ENCODE measurements around the gene VPS37C. TPM values are rescaled to one million over a fixed set of nuclear protein-coding genes. Genes with fewer than 3 reads are reported as not detected.

The VPS37C gene
- total RNA-seq, 1 experiment from 2014 or later, result 32.7 TPM

DNA sequence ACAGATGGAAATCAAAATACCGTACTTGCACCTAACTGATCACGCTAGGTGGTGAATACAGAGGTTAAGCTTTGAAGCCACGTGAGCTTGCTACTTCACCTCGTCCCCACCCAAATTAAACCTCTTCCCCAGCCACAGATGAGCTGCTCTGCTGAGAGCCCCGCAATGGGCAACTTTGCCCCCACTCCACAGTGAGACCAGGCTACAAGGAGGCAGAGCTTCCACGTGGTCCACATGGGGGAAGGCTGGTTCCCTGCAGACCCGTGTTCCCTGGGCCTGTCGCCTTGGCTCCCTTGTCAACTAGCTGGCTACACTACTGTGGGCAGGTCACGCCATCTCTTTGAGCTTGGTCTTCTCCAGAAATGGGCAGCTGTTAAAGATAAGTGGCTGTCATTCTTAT lies 48.0 kb downstream of the VPS37C start:
- Histone ChIP-seq H3K36me3 (ENCODE audit: insufficient read depth, low read length, poor library complexity, severe bottlenecking) (no peaks in the 10 kb centered on the region), H3K9me3 (ENCODE audit: low read depth, low read length, poor library complexity, severe bottlenecking) (no peaks in the 10 kb centered on the region), H3K4me3 (ENCODE audit: low read depth, low read length, poor library complexity, severe bottlenecking) (no peak overlapping the region), H3K27ac (ENCODE audit: low read depth, low read length, poor library complexity, severe bottlenecking) (no peak overlapping the region), H3K4me1 (ENCODE audit: insufficient read depth, low read length, poor library complexity, severe bottlenecking) (no peaks in the 10 kb centered on the region), H3K27me3 (replicated peaks; ENCODE audit: insufficient read depth, low read depth, low read length, poor library complexity) (no peaks in the 10 kb centered on the region)
- no TSS peak for BruUV-seq (replicated peaks)
- ChIA-PET POLR2A (ENCODE audit: low non-redundant PET) (no interaction called here), CTCF (no interaction called here)
- TF ChIP-seq, protein P1, sequence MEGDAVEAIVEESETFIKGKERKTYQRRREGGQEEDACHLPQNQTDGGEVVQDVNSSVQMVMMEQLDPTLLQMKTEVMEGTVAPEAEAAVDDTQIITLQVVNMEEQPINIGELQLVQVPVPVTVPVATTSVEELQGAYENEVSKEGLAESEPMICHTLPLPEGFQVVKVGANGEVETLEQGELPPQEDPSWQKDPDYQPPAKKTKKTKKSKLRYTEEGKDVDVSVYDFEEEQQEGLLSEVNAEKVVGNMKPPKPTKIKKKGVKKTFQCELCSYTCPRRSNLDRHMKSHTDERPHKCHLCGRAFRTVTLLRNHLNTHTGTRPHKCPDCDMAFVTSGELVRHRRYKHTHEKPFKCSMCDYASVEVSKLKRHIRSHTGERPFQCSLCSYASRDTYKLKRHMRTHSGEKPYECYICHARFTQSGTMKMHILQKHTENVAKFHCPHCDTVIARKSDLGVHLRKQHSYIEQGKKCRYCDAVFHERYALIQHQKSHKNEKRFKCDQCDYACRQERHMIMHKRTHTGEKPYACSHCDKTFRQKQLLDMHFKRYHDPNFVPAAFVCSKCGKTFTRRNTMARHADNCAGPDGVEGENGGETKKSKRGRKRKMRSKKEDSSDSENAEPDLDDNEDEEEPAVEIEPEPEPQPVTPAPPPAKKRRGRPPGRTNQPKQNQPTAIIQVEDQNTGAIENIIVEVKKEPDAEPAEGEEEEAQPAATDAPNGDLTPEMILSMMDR (conservative IDR thresholded peaks at IDR 0.05; ENCODE audit: low read depth, low read length), result no peak
- TF ChIP-seq EZH2 (IDR thresholded peaks at IDR 0.05; ENCODE audit: borderline replicate concordance, low read depth, low read length, poor library complexity, severe bottlenecking), result no peak
- DNase-seq (ENCODE audit: low spot score), result no peak
- intact Hi-C loops (cut with micrococcal nuclease; ENCODE audit: unreplicated experiment), result no loop called here

DNA sequence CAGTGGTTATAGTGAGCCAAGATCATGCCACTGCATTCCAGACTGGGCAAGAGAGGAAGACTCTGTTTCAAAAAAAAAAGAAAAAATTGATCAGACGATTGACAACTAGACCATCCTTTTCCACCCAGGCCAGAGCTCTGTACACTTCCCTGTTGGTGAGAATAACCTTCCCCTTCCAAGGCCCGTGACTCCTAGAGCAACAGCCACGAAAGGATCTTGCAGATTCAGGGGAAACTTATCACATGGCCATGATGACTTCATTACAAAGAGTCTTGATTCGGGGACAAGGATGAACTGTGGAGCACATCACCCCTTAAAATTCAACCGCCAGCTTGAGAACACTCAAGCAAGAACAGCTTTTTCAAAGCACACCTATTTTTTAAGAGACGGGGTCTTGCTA lies 48.7 kb downstream of the VPS37C start:
- Histone ChIP-seq H3K36me3 (ENCODE audit: insufficient read depth, low read length, poor library complexity, severe bottlenecking) (no peaks in the 10 kb centered on the region), H3K4me1 (ENCODE audit: insufficient read depth, low read length, poor library complexity, severe bottlenecking) (no peaks in the 10 kb centered on the region), H3K4me3 (ENCODE audit: low read depth, low read length, poor library complexity, severe bottlenecking) (no peak overlapping the region), H3K27ac (ENCODE audit: low read depth, low read length, poor library complexity, severe bottlenecking) (no peak overlapping the region), H3K9me3 (ENCODE audit: low read depth, low read length, poor library complexity, severe bottlenecking) (no peaks in the 10 kb centered on the region), H3K27me3 (replicated peaks; ENCODE audit: insufficient read depth, low read depth, low read length, poor library complexity) (no peaks in the 10 kb centered on the region)
- POLR2A ChIA-PET (ENCODE audit: low non-redundant PET), result no interaction called here
- no TSS peak for BruUV-seq (replicated peaks)
- TF ChIP-seq, protein P1 (conservative IDR thresholded peaks at IDR 0.05; ENCODE audit: low read depth, low read length), result no peak
- intact Hi-C loops (cut with micrococcal nuclease; ENCODE audit: unreplicated experiment), result no loop called here
- DNase-seq (ENCODE audit: low spot score), result no peak
- CTCF ChIA-PET, result no interaction called here

DNA sequence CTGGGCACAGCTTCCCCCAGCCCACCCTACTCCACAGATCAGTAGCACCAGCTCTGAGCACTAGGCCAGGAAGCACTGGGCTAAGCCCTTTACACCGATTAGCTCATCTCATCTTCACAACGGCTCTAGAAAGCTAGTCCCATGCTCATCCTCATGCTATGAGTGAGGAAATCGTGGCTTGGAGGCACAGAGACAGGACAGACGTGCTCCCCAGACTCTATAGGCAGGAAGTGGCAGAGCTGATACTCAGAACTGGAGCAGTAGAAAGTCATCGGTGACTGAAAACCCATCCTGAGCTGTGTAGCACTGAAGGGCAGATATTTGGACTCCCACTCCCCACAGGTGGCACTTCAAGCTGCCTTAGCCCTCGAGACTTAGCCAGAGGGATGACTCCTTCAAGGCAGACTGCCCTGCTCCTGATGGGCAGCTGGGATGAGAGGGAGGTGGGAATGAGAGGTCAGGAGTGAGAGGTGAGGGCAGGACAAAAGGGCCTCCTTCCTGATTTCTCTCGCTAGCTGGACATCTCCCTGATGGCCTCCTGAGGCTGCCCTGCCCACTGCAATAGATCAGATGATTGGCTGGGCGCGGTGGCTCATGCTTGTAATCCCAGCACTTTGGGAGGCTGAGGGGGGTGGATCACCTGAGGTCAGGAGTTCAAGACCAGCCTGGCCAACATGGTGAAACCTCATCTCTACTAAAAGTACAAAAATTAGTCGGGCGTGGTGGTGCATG lies 49.3 kb downstream of the VPS37C start:
- H3K9me3 ChIP-seq (ENCODE audit: low read depth, low read length, poor library complexity, severe bottlenecking), result no peaks in the 10 kb centered on the region
- H3K36me3 ChIP-seq (ENCODE audit: insufficient read depth, low read length, poor library complexity, severe bottlenecking), result no peaks in the 10 kb centered on the region
- no peak for DNase-seq (ENCODE audit: low spot score)
- no peak for TF ChIP-seq EZH2 (IDR thresholded peaks at IDR 0.05; ENCODE audit: borderline replicate concordance, low read depth, low read length, poor library complexity, severe bottlenecking)
- TF ChIP-seq, protein P1 (conservative IDR thresholded peaks at IDR 0.05; ENCODE audit: low read depth, low read length), result no peak
- no peak overlapping the region for H3K4me3 ChIP-seq (ENCODE audit: low read depth, low read length, poor library complexity, severe bottlenecking)
- BruUV-seq (replicated peaks), result no TSS peak
- intact Hi-C loops (cut with micrococcal nuclease; ENCODE audit: unreplicated experiment), result no loop called here
- ChIA-PET CTCF (no interaction called here), POLR2A (ENCODE audit: low non-redundant PET) (no interaction called here)
- no peak overlapping the region for H3K27ac ChIP-seq (ENCODE audit: low read depth, low read length, poor library complexity, severe bottlenecking)
- H3K27me3 ChIP-seq (replicated peaks; ENCODE audit: insufficient read depth, low read depth, low read length, poor library complexity), result no peaks in the 10 kb centered on the region
- H3K4me1 ChIP-seq (ENCODE audit: insufficient read depth, low read length, poor library complexity, severe bottlenecking), result no peaks in the 10 kb centered on the region

Data from A673 (cell line).